Ishikawa (cell line): ENCODE measurements around the gene VN1R4.
"Not testable (repeated sequence)": the region's sequence is repeated elsewhere in the genome, so short reads cannot be mapped to it uniquely, and the experiment has no call there.

Experiments
- CEBPB ChIP-seq: IDR thresholded peaks from 2 replicates; pipeline ENCODE4 v1.6.1; 2012
- CREB1 ChIP-seq: IDR thresholded peaks from 2 replicates; pipeline ENCODE4 v1.6.1; 2012; ENCODE audit warnings: low read depth
- EGR1 ChIP-seq: IDR thresholded peaks from 2 replicates; pipeline ENCODE4 v1.6.1; 2012
- EP300 ChIP-seq: IDR thresholded peaks from 2 replicates; pipeline ENCODE4 v1.6.1; 2012; ENCODE audit warnings: borderline replicate concordance
- FOXM1 ChIP-seq: IDR thresholded peaks from 2 replicates; pipeline ENCODE4 v1.6.1; 2012; ENCODE audit warnings: low read depth, borderline replicate concordance
- NFIC ChIP-seq: IDR thresholded peaks from 2 replicates; pipeline ENCODE4 v1.6.1; 2012
- RAD21 ChIP-seq: IDR thresholded peaks from 2 replicates; pipeline ENCODE4 v1.6.1; 2012; ENCODE audit warnings: low read depth
- TAF1 ChIP-seq: IDR thresholded peaks from 2 replicates; pipeline ENCODE4 v1.6.1; 2012; ENCODE audit warnings: low read depth, mild to moderate bottlenecking
- TCF12 ChIP-seq: IDR thresholded peaks from 2 replicates; pipeline ENCODE4 v1.6.1; 2012; ENCODE audit warnings: low read depth
- TEAD4 ChIP-seq: IDR thresholded peaks from 2 replicates; pipeline ENCODE4 v1.6.1; 2012
- YY1 ChIP-seq: IDR thresholded peaks from 2 replicates; pipeline ENCODE4 v1.6.1; 2012; ENCODE audit warnings: low read depth
- ZBTB7A ChIP-seq: IDR thresholded peaks from 2 replicates; pipeline ENCODE4 v1.6.1; 2012; ENCODE audit warnings: low read depth
- TF ChIP-seq, protein P1 (sequence below): IDR thresholded peaks from 2 replicates; pipeline ENCODE4 v1.6.1; 2012
- TF ChIP-seq, protein P2 (sequence below): IDR thresholded peaks from 2 replicates; pipeline ENCODE4 v1.6.1; 2012; ENCODE audit warnings: low read depth, mild to moderate bottlenecking
- TF ChIP-seq, protein P3 (sequence below): IDR thresholded peaks from 2 replicates; pipeline ENCODE4 v1.6.1; 2012

The VN1R4 gene

DNA sequence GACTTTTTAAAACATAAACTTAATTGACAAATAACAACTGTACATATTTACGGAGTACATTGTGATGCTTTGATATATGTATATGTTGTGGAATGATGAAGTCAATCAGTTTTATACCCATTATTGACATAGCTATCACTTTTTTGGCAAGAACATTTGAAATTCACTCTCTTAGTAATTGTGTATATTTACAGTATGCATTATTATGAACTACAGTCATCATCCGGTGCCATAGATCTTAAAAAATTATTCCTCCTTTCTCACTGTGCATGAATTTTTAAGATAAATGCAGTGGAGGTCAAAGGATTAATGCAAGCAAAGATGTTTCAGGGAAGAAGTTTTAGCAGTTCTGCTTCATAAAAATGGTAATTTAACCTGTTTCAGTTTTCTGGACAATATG lies 8.0 kb upstream of the VN1R4 start:
- no peak for TF ChIP-seq EP300

DNA sequence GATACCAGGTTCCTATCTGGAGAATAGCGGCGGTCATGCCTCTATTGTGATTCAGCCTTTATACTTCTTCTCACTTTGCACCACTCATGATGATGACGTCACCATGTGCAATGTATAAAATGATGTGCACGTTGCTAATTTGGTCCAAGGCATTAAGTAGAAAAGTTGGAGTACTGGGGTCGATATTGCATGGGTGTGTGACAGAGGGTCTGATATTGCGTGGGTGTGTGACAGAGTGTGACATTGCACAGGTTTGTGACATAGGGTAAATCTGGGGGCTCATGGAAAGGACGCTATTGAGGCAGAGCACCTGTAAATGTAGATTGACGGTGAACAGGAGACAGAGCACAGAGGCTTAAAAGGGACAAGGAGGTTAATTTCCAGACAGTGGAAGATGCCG lies 4.5 kb upstream of the VN1R4 start:
- TF ChIP-seq CREB1 (no peak), TCF12 (no peak), NFIC (no peak), EP300 (no peak), FOXM1 (no peak), ZBTB7A (no peak), CEBPB (no peak), RAD21 (no peak), YY1 (no peak), TEAD4 (no peak), EGR1 (no peak), TAF1 (no peak)
- TF ChIP-seq, protein P1, sequence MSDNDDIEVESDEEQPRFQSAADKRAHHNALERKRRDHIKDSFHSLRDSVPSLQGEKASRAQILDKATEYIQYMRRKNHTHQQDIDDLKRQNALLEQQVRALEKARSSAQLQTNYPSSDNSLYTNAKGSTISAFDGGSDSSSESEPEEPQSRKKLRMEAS: no peak
- TF ChIP-seq, protein P2, sequence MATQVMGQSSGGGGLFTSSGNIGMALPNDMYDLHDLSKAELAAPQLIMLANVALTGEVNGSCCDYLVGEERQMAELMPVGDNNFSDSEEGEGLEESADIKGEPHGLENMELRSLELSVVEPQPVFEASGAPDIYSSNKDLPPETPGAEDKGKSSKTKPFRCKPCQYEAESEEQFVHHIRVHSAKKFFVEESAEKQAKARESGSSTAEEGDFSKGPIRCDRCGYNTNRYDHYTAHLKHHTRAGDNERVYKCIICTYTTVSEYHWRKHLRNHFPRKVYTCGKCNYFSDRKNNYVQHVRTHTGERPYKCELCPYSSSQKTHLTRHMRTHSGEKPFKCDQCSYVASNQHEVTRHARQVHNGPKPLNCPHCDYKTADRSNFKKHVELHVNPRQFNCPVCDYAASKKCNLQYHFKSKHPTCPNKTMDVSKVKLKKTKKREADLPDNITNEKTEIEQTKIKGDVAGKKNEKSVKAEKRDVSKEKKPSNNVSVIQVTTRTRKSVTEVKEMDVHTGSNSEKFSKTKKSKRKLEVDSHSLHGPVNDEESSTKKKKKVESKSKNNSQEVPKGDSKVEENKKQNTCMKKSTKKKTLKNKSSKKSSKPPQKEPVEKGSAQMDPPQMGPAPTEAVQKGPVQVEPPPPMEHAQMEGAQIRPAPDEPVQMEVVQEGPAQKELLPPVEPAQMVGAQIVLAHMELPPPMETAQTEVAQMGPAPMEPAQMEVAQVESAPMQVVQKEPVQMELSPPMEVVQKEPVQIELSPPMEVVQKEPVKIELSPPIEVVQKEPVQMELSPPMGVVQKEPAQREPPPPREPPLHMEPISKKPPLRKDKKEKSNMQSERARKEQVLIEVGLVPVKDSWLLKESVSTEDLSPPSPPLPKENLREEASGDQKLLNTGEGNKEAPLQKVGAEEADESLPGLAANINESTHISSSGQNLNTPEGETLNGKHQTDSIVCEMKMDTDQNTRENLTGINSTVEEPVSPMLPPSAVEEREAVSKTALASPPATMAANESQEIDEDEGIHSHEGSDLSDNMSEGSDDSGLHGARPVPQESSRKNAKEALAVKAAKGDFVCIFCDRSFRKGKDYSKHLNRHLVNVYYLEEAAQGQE: no peak
- TF ChIP-seq, protein P3, sequence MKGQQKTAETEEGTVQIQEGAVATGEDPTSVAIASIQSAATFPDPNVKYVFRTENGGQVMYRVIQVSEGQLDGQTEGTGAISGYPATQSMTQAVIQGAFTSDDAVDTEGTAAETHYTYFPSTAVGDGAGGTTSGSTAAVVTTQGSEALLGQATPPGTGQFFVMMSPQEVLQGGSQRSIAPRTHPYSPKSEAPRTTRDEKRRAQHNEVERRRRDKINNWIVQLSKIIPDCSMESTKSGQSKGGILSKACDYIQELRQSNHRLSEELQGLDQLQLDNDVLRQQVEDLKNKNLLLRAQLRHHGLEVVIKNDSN: no peak

DNA sequence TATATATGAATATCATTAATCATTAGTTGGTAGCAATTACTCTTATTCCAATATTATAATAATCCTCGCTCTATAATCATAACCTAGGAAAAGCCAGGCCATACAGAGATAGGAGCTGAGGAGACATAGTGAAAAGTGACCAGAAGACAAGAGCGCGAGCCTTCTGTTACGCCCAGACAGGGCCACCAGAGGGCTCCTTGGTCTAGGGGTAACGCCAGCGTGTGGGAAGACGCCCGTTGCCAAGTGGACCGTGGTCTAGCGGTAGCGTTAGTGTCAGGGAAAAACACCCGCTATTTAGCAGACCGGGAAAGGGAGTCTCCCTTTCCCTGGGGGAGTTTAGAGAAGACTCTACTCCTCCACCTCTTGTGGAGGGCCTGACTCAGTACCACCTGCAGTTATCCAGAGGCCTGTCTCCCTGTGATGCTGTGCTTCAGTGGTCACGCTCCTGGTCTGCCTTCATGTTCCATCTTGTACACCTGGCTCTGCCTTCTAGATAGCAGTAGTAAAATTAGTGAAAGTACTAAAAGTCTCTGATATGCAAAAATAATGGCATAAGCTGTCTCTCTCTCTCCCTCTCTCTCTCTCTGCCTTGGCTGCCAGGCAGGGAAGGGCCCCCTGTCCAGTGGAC lies 9.7 kb downstream of the VN1R4 start, which contains the start of gene VN1R2:
TSS of gene VN1R2 (plus strand) at position 578 of the 628 bp plus-strand sequence. CDS start 84 bp downstream, outside the sequence.
- TF ChIP-seq TAF1, RAD21, CEBPB: not testable (repeated sequence)

DNA sequence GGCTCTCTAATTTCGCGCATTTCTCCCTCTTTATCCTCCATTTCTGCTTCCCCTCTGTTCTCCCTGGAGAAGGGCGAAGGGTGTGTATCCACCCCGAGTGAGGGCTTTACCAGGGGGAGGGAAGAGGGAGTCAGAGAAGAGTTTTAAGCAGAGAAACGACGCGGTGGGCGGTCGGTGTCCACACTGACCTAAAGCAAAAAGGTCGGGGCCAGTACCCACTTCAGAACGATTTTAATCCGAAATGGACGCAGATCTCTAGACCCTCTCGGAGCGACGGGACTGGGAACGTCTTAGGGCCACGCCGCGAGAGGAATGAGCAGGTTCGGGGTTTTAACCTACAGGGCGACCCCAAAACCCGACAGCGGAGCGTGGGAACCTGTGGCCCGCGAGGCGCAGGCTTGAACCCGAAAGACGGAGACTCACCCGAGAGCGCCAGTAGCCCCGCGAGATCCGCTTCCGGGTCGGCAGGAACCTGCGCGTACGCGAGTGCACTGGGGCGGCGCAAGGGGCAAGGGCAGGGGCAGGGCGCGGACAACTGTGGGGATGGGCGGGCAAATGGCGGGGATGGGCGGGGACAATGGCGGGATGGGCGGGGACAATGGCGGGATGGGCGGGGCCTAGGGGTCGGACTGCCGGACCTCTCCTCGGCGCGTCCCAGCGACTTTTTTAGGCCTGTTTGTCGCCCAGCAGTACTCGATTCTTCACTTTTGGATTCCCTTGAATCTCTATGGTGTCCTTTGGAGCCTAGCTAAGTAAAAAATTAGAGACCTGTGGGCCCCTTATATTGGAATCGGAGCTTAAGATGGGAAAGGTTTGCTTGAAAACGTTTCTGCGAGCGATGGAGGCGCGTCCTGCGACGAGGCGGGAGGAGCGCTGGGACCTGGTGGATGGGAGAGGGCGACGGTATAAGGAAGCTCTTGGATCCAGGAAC lies 12.8 kb downstream of the VN1R4 start, which contains the start of gene ZNF677:
TSS of gene ZNF677 (minus strand) at position 463 of the 931 bp plus-strand sequence. CDS start 3,323 bp downstream, outside the sequence.
- TF ChIP-seq, protein P2: no peak
- no peak for TF ChIP-seq CEBPB
- TF ChIP-seq FOXM1: no peak
- TF ChIP-seq YY1: no peak
- TF ChIP-seq ZBTB7A: no peak

DNA sequence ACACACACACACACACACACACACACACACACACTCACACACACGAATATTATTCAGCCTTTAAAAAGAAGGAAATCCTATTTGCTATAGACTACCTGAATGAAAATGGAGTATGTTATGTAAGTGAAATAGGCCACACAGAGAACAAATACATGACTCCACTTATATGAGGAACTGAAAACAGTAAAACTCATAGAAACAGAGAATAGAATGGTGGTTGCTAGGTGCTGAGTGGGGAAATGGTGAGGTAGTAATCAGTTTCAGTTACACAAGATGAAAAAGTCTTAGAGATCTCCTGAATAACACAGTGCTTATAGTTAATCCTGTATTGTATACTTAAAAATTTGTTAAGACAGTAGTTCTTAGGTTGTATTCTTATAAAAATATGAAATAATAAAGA lies 21.0 kb downstream of the VN1R4 start:
- no peak for TF ChIP-seq TCF12
- TF ChIP-seq CREB1: no peak
- TF ChIP-seq EP300: no peak

DNA sequence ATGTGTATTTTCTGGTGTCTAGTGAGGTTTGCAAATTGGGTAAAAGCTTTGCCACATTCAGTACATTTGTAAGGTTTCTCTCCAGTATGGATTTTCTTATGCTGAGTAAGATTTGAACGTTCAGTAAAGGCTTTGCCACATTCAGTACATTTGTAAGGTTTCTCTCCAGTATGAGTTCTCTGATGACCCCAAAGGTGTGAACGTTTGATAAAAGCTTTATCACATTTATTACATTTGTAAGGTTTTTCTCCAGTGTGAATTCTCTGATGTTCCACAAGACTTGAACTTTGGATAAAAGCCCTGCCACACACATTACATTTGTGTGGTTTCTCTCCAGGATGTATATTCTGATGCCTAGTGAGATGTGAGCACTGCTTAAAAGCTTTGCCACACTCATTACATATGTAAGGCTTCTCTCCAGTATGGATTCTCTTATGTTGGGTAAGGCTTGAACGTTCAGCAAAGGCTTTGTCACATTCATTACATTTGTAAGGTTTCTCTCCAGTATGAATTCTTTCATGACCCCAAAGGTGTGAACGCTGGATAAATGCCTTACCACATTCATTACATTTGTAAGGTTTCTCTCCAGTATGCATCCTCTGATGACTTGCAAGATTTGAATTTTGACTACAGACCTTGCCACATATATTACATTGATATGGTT lies 30.3 kb downstream of the VN1R4 start:
- TF ChIP-seq CEBPB (no peak), YY1 (no peak), CREB1 (no peak), EGR1 (no peak), EP300 (no peak), TCF12 (no peak), FOXM1 (no peak), NFIC (no peak)
- TF ChIP-seq, protein P3: no peak
- TF ChIP-seq, protein P2: no peak
